ENCODE data around the gene SYDE2.

- TF ChIP-seq TEAD4 (IDR thresholded peaks at IDR 0.05): no peak
- no peak for TF ChIP-seq YY1 (IDR thresholded peaks at IDR 0.05; ENCODE audit: low read depth)
- no peak for TF ChIP-seq ZBTB7A (IDR thresholded peaks at IDR 0.05; ENCODE audit: low read depth)
- TF ChIP-seq, protein P1, sequence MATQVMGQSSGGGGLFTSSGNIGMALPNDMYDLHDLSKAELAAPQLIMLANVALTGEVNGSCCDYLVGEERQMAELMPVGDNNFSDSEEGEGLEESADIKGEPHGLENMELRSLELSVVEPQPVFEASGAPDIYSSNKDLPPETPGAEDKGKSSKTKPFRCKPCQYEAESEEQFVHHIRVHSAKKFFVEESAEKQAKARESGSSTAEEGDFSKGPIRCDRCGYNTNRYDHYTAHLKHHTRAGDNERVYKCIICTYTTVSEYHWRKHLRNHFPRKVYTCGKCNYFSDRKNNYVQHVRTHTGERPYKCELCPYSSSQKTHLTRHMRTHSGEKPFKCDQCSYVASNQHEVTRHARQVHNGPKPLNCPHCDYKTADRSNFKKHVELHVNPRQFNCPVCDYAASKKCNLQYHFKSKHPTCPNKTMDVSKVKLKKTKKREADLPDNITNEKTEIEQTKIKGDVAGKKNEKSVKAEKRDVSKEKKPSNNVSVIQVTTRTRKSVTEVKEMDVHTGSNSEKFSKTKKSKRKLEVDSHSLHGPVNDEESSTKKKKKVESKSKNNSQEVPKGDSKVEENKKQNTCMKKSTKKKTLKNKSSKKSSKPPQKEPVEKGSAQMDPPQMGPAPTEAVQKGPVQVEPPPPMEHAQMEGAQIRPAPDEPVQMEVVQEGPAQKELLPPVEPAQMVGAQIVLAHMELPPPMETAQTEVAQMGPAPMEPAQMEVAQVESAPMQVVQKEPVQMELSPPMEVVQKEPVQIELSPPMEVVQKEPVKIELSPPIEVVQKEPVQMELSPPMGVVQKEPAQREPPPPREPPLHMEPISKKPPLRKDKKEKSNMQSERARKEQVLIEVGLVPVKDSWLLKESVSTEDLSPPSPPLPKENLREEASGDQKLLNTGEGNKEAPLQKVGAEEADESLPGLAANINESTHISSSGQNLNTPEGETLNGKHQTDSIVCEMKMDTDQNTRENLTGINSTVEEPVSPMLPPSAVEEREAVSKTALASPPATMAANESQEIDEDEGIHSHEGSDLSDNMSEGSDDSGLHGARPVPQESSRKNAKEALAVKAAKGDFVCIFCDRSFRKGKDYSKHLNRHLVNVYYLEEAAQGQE (IDR thresholded peaks at IDR 0.05; ENCODE audit: low read depth): no peak
- TF ChIP-seq CREB1 (IDR thresholded peaks at IDR 0.05; ENCODE audit: low read depth): no peak
- no peak for TF ChIP-seq EP300 (IDR thresholded peaks at IDR 0.05; ENCODE audit: borderline replicate concordance)
- no peak for TF ChIP-seq MAX (IDR thresholded peaks at IDR 0.05)
- TF ChIP-seq NFIC (IDR thresholded peaks at IDR 0.05): no peak
- no peak for TF ChIP-seq CEBPB (IDR thresholded peaks at IDR 0.05)
- no peak for TF ChIP-seq EGR1 (IDR thresholded peaks at IDR 0.05)
- no peak for TF ChIP-seq TAF1 (IDR thresholded peaks at IDR 0.05; ENCODE audit: low read depth)
- no peak for TF ChIP-seq RAD21 (IDR thresholded peaks at IDR 0.05; ENCODE audit: low read depth)
Measured at GRCh38 chr1:85168884-85169283, 31.9 kb downstream of the SYDE2 start.

All from Ishikawa (cell line).